HG02571 (cell line): ENCODE data around the gene RMI2.

Source experiments
- ATAC-seq: cut with Tn5 transposase; IDR thresholded peaks from one replicate; pipeline ENCODE4 v1.9.1; 2021; ENCODE audit warnings: mild to moderate bottlenecking, moderate library complexity; ENCODE audit not compliant: unreplicated experiment

The RMI2 gene

GRCh38 chr16:11309895-11310633, 35.2 kb upstream of the RMI2 start:
- peak; percentile 46 for ATAC-seq

DNA sequence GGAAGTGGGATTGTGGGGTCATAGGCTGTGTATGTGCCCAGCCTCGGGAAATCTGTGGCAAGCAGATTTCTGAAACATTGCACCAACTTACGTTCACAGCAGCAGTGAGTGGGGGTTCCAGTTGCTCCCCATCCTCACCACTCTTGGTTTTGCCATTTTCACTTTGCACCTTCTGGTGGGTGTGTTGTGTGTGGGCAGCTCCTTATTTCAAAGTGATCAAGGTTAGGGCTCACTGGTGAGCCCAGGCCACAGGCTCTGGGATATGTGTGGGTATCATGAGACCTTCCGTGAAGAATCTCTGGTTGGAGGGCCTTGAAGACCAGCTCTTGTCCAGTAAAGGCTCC, 34.7 kb upstream of the RMI2 start:
- ATAC-seq, result no peak

GRCh38 chr16:11310997-11311561, 34.2 kb upstream of the RMI2 start:
- peak; percentile 39 for ATAC-seq

DNA sequence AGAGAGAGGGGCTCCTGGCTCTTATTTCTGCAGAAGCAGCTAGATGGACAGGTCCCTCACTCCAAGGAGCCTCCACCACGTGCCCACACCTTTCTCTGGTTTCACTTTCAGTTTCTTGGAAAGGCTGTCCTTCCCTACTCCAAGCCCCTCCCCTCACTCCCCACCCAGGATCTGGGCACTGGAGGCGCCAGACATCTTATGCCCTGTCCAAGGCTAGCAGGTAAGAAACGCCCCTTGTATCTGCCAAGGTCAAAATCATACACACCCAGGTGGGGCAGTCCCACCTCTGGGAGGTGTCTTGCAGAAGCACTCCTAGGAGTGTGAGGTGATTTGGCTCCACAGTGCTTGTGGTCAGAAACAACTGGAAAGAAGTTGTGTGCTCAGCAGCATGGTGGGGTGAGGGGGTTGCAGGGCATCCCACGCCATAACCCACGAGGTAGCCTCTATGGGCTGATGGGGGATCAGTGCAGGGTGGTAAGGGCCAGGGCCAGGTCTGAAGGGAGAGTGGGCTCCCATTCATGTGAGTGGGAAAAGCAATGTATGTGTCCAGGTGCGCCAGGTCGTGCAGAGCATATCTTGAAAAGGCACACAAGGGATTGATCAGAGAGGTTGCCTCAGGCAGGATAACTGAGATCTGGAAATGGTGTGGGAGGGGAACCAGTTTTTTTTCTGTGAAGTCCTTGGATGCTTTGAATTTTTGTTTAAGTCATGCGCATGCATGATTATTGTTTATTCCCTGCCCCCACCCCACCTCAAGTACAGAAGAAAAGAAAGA, 32.4 kb upstream of the RMI2 start:
- no peak for ATAC-seq

DNA sequence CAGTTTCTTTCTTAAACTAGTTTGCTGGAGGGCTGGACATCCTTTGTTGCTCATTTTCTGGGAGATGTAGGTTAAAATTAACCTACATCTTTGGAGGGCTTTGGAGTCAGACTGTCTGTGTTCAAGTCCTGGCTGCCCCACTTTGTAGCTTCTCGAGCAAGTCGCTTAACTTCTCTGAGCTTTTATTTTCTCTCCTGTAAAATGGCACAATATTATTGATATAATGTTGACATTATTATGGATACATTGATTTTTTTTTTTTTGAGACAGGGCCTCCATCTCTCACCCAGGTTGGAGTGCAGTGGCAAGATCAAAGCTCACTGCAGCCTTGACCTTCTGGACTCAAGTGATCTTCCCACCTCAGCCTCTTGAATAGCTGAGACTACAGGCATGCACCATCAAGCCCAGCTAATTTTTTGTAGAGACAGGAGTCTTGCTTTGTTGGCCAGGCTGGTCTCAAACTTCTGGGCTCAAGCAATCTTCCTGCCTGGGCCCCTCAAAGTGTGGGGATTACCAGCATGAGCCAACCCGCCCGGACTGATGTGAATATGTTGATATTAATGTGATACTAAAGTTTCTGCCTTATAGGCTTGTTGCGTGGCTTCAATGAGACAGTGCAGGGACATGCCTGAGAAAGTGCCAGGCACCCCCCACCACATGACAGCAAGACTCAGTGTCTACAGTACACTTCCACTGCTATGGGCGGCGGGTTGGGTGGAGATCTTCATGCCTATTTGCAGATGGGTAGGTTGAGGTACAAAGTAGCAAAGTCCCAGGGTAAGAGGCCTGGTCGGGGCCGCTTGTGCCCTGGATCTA, 31.6 kb upstream of the RMI2 start:
- no peak for ATAC-seq

DNA sequence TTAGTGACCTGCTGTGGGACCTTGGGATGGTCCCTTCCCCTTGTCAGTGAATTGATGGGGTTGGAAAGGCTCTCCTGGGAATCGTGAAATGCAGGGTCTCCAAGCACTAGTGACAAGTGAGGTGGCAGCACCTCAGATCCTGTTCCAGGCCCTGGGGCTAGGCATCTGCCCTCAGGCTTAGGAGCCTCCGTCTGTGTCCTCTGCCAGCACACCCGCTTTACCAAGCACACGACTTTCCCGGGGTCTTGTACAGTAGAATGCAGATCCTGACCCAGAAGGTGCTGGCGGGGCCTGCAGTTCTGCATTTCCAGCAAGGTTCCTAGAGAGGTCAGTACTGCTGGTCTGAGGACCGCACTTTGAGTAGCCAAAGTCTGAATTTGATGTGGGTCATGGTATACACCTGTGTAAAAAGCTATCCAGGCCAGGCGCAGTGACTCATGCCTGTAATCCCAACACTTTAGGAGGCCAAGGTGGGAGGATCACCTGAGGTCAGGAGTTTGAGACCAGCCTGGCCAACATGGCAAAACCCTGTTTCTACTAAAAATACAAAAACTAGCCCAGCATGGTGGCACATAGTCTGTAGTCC, 30.9 kb upstream of the RMI2 start:
- no peak for ATAC-seq

GRCh38 chr16:11315510-11315909, 29.7 kb upstream of the RMI2 start:
- ATAC-seq, result no peak

GRCh38 chr16:11316331-11317015, 28.8 kb upstream of the RMI2 start:
- ATAC-seq, result no peak

- no peak for ATAC-seq
These were observed 26.4 kb upstream of the RMI2 start for GRCh38 chr16:11318817-11319216.

GRCh38 chr16:11319529-11320146, 25.6 kb upstream of the RMI2 start:
- no peak for ATAC-seq

DNA sequence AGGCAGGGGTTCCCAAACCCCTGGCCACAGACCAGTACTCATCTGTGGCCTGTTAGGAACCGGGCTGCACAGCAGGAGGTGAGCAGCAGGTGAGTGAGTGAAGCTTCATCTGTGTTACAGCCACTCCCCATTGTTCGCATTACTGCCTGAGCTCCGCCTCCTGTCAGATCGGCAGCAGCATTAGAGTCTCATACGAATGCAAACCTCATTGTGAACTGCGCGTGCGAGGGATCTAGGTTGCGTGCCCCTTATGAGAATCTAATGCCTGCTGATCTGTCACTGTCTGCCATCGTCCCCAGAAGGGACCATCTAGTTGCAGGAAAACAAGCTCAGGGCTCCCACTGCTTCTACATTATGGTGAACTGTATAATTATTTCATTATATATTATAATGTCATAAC, 25.1 kb upstream of the RMI2 start:
- no peak for ATAC-seq

- ATAC-seq, result no peak
These were observed 23.6 kb upstream of the RMI2 start for GRCh38 chr16:11321662-11322061.

DNA sequence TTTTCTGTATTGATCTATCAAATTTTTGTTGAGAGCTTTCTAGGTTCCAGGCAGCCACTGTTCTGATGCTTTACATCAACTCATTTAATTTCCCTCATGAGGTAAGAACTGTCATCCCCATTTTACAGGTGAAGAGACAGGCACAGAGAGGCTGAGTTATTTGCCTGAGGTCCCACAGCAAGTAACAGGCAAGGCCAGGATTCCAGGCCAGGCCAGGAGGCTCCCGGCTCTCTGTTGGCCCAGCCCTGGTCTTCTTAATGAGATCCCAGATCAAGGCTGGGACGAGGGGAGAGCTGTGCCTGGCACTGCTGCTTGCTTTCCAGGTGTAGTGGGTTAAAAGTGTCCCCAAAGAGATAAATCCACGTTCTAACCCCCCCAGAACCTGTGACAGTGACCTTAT, 22.4 kb upstream of the RMI2 start:
- ATAC-seq, result no peak

DNA sequence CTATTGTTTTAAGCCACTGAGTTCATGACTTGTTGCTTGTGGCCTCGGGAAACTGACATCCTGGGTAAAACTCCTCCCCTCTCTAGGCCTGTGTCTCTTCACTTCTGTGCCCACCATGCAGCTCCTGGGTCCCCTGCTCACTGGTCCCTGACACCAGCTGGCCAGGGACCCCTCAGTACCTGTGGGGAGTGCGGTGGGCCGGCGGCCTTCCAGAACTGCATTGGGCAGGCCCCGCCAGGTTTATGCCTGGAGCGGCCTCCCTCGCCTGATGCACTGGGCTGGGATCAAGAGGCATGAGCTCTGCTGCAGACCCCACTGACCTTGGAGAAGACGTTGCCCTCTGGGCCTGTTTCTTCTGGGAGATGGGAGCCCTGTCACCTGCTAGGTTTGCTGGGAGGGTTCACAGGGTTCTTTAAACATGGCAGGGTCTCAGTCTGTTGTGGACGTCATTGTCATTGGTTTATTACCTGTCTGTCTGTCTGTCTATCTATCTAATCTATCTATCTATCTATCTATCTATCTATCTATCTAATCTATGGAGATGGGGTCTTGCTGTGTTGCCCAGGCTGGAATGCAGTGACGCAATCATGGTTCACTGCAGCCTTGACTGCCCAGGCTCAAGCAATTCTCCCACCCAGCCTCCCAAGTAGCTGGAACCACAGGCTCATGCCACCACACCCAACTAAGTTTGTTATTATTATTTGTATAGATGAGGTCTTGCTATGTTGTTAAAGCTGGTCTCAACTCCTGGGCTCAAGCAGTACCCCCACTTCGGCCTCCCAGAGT, 21.5 kb upstream of the RMI2 start:
- ATAC-seq, result no peak

DNA sequence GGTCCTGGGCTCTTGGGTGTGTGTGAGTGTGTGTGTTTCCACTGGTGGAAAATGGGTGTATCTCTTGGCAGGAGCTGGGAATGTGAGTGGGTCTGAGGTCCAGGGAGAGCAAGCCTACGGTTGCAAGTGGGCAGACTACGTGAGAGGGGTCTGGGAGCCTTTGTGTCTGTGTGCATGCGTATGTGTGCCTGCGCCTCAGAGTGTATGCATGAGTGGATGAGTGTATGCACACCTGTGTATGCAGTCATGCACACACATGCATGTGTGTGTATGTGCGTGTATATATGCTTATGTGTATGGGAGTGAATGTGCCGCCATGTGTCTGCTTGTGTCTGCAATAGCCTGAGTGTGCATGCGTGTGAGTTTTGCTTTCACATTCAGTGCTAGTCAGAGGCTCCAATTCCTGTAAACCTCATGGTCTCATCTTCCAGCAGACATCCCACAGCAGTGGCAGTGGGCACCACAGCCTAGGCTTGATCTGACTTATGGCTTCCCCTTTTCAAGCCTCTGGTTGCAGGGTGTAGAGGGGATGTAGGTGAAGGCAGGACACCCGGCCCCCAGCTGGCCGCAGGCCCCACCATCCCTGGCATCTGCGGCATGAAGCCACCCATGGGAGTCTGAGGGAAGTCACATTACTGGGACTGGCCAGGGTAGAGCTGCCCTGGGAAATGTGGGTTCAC, 19.7 kb upstream of the RMI2 start:
- ATAC-seq, result no peak

DNA sequence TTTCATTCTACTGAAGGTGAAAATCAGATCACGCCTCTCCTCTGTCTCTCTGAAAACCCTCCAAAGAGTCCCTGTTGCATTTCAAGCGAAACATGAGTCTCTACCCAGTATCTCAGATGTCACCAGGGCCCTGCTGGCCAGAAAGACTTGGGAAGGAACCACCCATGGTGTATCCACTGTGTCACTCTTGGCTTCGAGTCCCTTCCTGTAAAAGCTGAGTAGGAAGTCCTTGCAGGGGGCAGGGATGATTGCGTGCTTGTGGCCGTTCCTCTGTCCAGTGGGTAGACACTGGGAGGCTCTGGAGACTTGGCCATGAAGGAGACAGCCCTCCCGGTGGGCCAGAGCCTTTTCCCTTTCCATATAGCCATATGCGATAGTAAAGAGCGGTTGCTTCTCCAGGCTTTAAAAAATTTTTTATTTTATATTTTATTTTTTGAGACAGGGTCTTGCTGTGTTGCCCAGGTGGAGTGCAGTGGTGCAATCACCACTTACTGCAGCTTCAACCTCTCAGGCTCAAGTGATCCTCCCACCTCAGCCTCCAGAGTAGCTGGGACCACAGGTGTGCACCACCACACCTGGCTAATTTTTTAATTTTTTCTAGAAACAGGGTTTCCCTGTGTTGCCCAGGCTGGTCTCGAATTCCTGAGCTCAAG, 19.0 kb upstream of the RMI2 start:
- ATAC-seq, result no peak

GRCh38 chr16:11326737-11327276, 18.5 kb upstream of the RMI2 start:
- ATAC-seq, result no peak
